HG03039 (cell line): ENCODE results near the gene FLNA.
"Not testable (repeated sequence)": the region's sequence is repeated elsewhere in the genome, so short reads cannot be mapped to it uniquely, and the experiment has no call there.

ENCODE experiments used
- ATAC-seq: cut with Tn5 transposase; IDR thresholded peaks from one replicate; pipeline ENCODE4 v1.9.1; 2021; ENCODE audit warnings: mild to moderate bottlenecking, moderate library complexity; ENCODE audit not compliant: unreplicated experiment

The FLNA gene

DNA sequence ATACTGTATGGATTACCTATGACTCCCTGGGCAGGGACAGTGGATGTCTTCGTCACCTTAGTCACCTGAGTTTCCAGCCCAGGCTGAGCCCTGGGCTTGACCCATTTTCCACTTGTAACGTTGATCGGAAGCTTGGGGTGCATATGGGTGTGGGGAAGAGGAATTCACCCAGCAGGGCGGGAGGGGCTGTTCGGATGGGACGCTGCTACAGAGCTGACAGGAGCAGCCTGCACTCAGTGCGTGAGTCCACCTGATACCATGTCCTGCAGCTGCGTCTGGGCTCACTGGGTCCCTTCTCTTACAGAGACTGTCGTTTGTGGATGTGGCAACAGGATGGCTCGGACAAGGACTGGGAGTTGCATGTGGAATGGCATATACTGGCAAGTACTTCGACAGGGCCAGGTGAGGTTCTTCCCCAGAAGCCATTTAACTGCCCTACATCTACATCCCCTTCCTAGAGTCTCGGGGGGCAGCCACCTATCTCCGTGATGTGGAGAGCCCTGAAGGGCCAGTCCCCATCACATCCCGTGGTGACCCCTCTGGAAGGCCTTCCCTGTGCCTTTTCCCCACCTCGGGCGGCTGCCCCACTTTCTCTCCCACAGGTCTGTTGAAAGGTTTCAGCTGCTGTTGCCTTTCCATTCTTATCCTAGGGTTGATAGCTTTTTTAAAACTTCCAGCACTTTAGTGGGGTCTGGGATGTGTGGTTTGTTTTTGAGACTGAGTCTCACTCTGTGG, 65.2 kb downstream of the FLNA start:
- no peak for ATAC-seq

DNA sequence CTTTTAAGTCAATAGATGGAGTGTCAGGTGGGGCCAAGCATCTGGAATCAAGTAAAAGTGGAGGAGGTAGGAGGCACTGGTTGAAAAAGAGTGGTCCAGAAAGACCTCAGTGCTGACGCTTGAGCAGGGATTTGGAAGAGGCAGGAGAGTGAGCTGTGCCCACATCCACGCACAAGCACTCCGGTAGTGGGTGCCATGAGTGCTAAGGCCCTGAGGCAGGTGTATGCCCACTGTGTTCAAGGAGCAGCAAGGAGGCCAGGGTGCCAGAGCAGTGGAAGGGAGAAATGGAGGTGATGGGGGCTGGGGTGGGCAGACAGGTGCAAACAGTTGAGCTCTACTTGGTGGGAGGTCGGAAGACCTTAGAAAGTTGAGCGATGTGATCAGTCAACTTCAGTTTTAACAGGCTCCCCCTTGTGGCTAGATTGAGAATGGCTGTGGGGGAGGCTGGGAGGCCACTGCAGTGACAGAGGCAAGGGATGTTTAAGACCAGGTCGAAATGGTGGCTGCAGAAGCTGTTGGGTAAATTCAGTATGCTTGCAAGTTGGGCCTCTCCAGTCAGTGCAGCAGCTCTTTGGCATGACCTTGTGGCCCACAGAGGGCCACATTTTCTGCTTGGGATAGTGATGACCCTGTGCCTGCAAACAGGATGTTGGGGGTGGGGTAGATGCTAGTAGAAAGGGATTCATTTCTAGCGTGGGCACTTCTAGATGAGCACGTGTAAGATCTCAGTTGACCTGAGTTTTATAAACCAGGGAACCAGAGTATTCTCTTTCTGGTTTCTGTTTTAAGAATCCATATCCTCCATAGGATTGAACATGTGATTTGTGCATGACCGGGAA, 66.1 kb downstream of the FLNA start:
- ATAC-seq = no peak

DNA sequence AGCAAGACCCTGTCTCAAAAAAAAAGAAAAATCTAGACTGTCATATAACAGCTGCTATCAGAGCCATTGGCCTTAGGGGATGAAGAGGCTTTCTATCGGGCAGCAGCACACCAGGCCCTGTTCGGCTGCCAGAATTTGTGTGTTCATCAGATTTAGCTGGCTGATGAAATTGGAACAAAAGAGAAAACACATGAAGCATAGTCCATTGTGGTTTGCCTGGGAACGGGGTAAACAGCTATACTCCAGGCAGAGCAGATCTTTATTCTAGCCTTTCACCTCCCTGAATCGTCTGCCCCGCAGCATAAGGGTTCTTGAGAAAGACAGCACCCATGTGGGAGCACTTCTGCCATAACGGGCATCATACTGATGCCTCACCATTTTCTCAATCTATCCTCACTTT, 67.2 kb downstream of the FLNA start:
- ATAC-seq = no peak

DNA sequence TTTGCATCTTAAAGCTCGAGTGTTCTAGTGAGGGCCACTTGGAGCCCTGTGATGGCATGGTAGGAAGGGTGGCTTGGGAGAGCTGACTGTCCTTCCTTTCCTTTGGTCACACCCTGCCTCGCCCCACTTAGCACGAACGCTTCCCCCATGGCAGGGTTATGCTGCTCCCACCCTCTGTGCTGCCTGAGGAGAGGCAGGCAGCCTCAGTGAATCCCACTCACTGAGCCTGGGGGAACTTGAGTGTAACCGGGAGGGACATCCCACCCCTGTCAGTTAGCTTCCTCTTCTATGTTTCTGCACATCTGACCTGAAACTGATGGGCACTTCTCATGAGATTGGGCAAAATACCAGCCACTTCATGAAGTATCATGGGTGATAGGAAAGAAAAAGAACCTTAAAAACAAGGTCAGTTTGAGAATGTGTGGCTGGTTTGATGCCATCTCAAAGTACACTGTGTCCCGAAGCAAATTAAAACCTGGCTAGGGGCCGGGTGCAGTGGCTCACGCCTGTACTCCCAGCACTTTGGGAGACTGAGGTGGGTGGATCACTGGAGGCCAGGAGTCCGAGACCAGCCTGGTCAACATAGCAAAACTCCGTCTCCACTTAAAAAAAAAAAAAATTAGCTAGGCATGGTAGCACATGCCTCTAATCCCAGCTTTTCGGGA, 68.8 kb downstream of the FLNA start:
- no peak for ATAC-seq

DNA sequence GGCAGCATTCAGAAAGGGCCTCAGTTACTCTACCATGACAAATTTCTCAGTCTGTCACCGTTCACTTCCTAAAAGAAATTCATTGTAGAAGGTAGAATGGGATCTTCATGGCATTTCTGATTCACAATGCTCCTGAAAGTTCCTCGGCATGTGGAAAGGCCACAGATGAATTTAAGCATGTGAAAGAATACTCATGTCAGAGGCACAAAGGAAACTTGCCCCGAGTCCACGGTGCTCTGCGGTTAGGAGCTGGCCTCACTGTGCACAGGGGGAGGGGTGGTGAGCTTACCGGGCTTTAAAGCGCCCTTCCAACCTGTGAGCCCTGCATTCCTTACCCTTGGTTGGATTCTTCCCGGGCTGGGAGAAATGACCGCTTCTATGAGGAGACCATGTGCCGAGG, 69.6 kb downstream of the FLNA start:
- ATAC-seq = no peak

DNA sequence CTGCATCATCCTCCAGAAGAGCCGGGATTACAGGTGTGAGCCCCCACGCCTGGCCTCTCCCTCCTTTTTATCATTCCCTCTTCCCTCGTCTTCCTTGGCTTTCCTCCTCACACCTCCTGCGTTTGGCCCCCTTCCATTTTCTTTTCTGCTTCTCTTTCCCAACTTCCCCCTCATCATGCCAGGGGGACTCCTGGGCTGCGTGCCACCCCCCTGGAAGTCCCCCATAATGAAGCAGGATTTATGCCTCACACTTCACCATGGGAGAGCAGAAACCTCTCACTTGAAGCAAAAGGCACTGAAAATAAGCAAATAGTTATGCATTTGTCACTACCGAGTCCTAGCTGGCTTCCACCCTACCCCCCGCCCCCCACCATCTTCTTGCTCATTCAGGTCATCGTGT, 71.0 kb downstream of the FLNA start:
- no peak for ATAC-seq

DNA sequence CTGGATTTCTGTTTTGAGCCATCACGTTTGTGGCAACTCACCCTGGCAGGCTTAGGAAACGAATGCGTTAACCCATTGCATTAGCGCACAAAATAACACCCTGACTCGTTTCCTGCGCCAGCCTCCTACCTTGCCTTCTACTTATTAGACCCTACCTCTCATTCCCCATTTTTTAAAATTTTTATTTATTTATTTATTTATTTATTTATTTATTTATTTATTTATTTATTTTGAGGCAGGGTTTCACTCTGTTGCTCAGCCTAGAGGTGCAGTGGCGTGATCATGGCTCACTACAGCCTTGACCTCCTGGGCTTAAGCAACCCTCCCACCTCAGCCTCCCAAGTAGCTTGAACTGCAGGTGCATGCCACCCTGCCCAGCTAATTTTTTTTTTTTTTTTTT, 71.4 kb downstream of the FLNA start:
- not testable (repeated sequence) for ATAC-seq

DNA sequence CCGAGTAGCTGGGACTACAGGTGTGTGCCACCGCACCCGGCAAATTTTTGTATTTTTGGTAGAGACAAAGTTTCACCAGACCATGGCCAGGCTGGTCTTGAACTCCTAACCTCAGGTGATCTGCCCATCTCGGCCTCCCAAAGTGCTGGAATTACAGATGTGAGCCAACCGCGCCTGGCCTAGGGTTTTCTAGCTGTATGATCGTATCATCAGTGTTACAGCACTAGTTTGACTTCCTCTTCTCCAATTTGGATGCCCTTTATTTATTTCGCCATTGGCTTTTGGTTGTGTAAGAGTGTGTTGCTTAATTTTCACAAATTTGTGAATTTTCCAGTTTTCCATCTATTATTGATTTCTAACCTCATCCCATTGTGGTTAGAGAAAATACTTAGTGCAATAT, 73.6 kb downstream of the FLNA start:
- no peak for ATAC-seq
